B cell (primary cell): ENCODE measurements around the gene RELCH. TPM values are rescaled to one million over a fixed set of nuclear protein-coding genes. Genes with fewer than 3 reads are reported as not detected.

Experiments used
- ATAC-seq: fragments of 200-7000 bp; cut with Tn5 transposase; one replicate; pipeline ENCODE4 v1.10.0; 2021; ENCODE audit warnings: low read depth, mild to moderate bottlenecking, moderate number of reproducible peaks, moderate library complexity
- CTCF ChIA-PET: fragments of 350-600 bp; sonication (Branson Sonifier 250); formaldehyde crosslinking; loops from one replicate; lab custom pipeline; 2021; ENCODE audit warnings: antibody characterized with exemption, inconsistent platforms; lab: Charles Lee
- POLR2A ChIA-PET: fragments of 350-600 bp; sonication (Branson Sonifier 250); formaldehyde crosslinking; loops from one replicate; lab custom pipeline; 2021; ENCODE audit warnings: antibody characterized with exemption; lab: Charles Lee
- DNase-seq: peaks from one replicate; pipeline ENCODE4 v3.0.0; 2013
- H2AFZ ChIP-seq: 2 replicates; pipeline ENCODE4 v1.6.1; 2012; ENCODE audit warnings: mild to moderate bottlenecking, low read depth, low read length; ENCODE audit not compliant: insufficient read depth, poor library complexity, severe bottlenecking
- H3K27ac ChIP-seq, 2 donors: 1 replicate in 1 of 2; 2 replicates in 1 of 2; pipeline ENCODE4 v1.5.1; 2012 to 2013; ENCODE audit warnings: low read length in 2 of 2, mild to moderate bottlenecking in 2 of 2, moderate library complexity in 1 of 2
- H3K27me3 ChIP-seq, 4 experiments: fragments of 200-600 bp in 1 of 4; sonication (generic) in 1 of 4; replicated peaks in 1 of 4; 1 replicate in 2 of 4; 2 replicates in 2 of 4; pipeline versions ENCODE4 v1.6.1 to v1.7.0; 2013 to 2016; ENCODE audit warnings: low read length in 3 of 4, mild to moderate bottlenecking in 2 of 4, mixed read lengths in 1 of 4, moderate library complexity in 1 of 4; ENCODE audit not compliant: insufficient read depth in 4 of 4, control insufficient read depth in 3 of 4; ENCODE audit errors: control extremely low read depth in 1 of 4
- H3K36me3 ChIP-seq, 2 experiments: replicated peaks in 1 of 2; 1 replicate in 1 of 2; 2 replicates in 1 of 2; pipeline versions ENCODE4 v1.6.1 to v1.7.1; 2013; ENCODE audit warnings: low read length in 1 of 2; ENCODE audit not compliant: insufficient read depth in 2 of 2, control insufficient read depth in 1 of 2; ENCODE audit errors: control extremely low read depth in 1 of 2, extremely low read depth in 1 of 2
- H3K4me1 ChIP-seq, 2 donors: fragments of 200-600 bp in 1 of 2; sonication (generic) in 1 of 2; 1 replicate in 1 of 2; 2 replicates in 1 of 2; pipeline versions ENCODE4 v1.5.1 to v1.6.1; 2013 to 2017; ENCODE audit warnings: low read length in 2 of 2; ENCODE audit not compliant: control insufficient read depth in 2 of 2, insufficient read depth in 2 of 2
- H3K4me2 ChIP-seq: replicated peaks from 2 replicates; pipeline ENCODE3; 2012; ENCODE audit warnings: mild to moderate bottlenecking, low read depth, low read length; ENCODE audit not compliant: poor library complexity, severe bottlenecking
- H3K4me3 ChIP-seq, 5 experiments: fragments of 200-600 bp in 1 of 5; sonication (generic) in 1 of 5; 1 replicate in 3 of 5; 2 replicates in 2 of 5; pipeline versions ENCODE4 v1.5.1 to v1.7.0; 2011 to 2016; ENCODE audit warnings: low read length in 4 of 5, mild to moderate bottlenecking in 4 of 5, low read depth in 2 of 5, control low read depth in 1 of 5, moderate library complexity in 1 of 5; ENCODE audit not compliant: insufficient read depth in 1 of 5; ENCODE audit errors: control extremely low read depth in 1 of 5, extremely low read depth in 1 of 5
- H3K79me2 ChIP-seq: fragments of 200-600 bp; sonication (generic); one replicate; pipeline ENCODE4 v1.6.0; 2016; ENCODE audit warnings: low read length; ENCODE audit not compliant: control insufficient read depth, insufficient read depth
- H3K9ac ChIP-seq: fragments of 200-600 bp; sonication (generic); 2 replicates; pipeline ENCODE4 v1.6.1; 2017; ENCODE audit warnings: mild to moderate bottlenecking, low read length, moderate library complexity
- H3K9me3 ChIP-seq, 3 donors: one replicate each; pipeline versions ENCODE4 v1.6.1 to v1.7.1; 2013; ENCODE audit warnings: low read length in 2 of 3; ENCODE audit not compliant: control insufficient read depth in 2 of 3, insufficient read depth in 1 of 3; ENCODE audit errors: control extremely low read depth in 1 of 3
- H4K20me1 ChIP-seq: 2 replicates; pipeline ENCODE4 v1.6.0; 2012; ENCODE audit warnings: mild to moderate bottlenecking, low read length; ENCODE audit not compliant: insufficient read depth, control insufficient read depth, poor library complexity, severe bottlenecking
- H3K27ac Mint-ChIP-seq: one replicate; pipeline ENCODE4 v1.8.0; 2021; ENCODE audit warnings: mixed read lengths
- H3K27me3 Mint-ChIP-seq: one replicate; pipeline ENCODE4 v1.8.0; 2021; ENCODE audit warnings: mixed read lengths
- H3K4me1 Mint-ChIP-seq: one replicate; pipeline ENCODE4 v1.8.0; 2021; ENCODE audit warnings: mixed read lengths
- H3K4me3 Mint-ChIP-seq: one replicate; pipeline ENCODE4 v1.8.0; 2021; ENCODE audit warnings: mixed read lengths
- H3K9me3 Mint-ChIP-seq: one replicate; pipeline ENCODE4 v1.8.0; 2022; ENCODE audit warnings: mixed read lengths; ENCODE audit not compliant: insufficient read depth
- CTCF ChIP-seq: fragments of 200-600 bp; IDR thresholded peaks from one replicate; pipeline ENCODE4 v1.8.0; 2022; ENCODE audit warnings: antibody characterized with exemption, mild to moderate bottlenecking
- EZH2 ChIP-seq: IDR thresholded peaks from 2 replicates; pipeline ENCODE4 v1.6.1; 2012; ENCODE audit warnings: borderline replicate concordance, low read depth, mild to moderate bottlenecking, moderate library complexity, low read length; ENCODE audit not compliant: insufficient read depth, poor library complexity, severe bottlenecking
- WGBS: methylation state at CpG from one replicate; pipeline ENCODE4 v1.1.5; 2013; ENCODE audit warnings: missing lambda C conversion rate; ENCODE audit not compliant: insufficient coverage; 5-methylcytosine and 5-hydroxymethylcytosine counted together
- intact Hi-C: fragments of 100-400 bp; cut with micrococcal nuclease; formaldehyde crosslinking; loops from one replicate; pipeline ENCODE4 v1.10.0; 2022
- polyA plus RNA-seq: library from polyadenylated mRNA; depleted of rRNA; stranded (reverse); fragments of >200 nt; gene quantifications from 2 replicates; pipeline ENCODE4 v1.2.3, GENCODE V29; 2012
- total RNA-seq, 2 donors: library from RNA; stranded (reverse); fragments of 120-200 nt in 1 of 2; gene quantifications; 1 replicate in 1 of 2; 2 replicates in 1 of 2; pipeline versions ENCODE4 v1.2.3 to v1.2.4, GENCODE V29; 2013 to 2022

RELCH gene
- total and polyA plus RNA-seq, 2 donors (not counting 1 experiment from before 2014, with no cell fraction given), result 17.6 to 77.9 TPM

GRCh38 chr18:62239475-62239874 lies 52.4 kb downstream of the RELCH start:
- POLR2A ChIA-PET, result no interaction called here
- no peak for TF ChIP-seq EZH2
- TF ChIP-seq CTCF, result no peak
- no peak overlapping the region for H2AFZ ChIP-seq
- no peaks in the 10 kb centered on the region for H3K9me3 ChIP-seq
- intact Hi-C loops, result loop anchor here (5.0 kb wide), 1 partner anchor 42 kb away; no protein-coding TSS in a partner anchor
- Mint-ChIP-seq H3K27ac (no peak overlapping the region), H3K27me3 (no peaks in the 10 kb centered on the region), H3K9me3 (no peaks in the 10 kb centered on the region), H3K4me3 (no peak overlapping the region), H3K4me1 (peaks cover 2% of the 10 kb centered on the region)
- peaks cover 8 to 10% of the 10 kb centered on the region in 2 experiments for H3K36me3 ChIP-seq
- H3K79me2 ChIP-seq, result no peaks in the 10 kb centered on the region
- H4K20me1 ChIP-seq, result no peaks in the 10 kb centered on the region
- no peak overlapping the region for H3K4me3 ChIP-seq
- H3K9ac ChIP-seq, result no peak overlapping the region
- H3K27ac ChIP-seq, result no peak overlapping the region
- no CpG with 5 or more reads among the region's 3 CpGs for WGBS
- no peak overlapping the region for H3K4me2 ChIP-seq
- no peak for ATAC-seq
- CTCF ChIA-PET, result interaction anchor here (0.6 to 0.7 kb wide), 2 partner anchors 57 to 107 kb away, joined by 3 read pairs; no protein-coding TSS in a partner anchor
- no peaks in the 10 kb centered on the region for H3K27me3 ChIP-seq
- H3K4me1 ChIP-seq, result no peaks in the 10 kb centered on the region
- DNase-seq, result no peak

- Histone ChIP-seq H3K4me1 (no peaks in the 10 kb centered on the region), H3K9ac (no peak overlapping the region), H3K4me2 (no peak overlapping the region), H3K27me3 (no peaks in the 10 kb centered on the region), H3K36me3 (peaks cover 6 to 13% of the 10 kb centered on the region in 2 experiments), H3K9me3 (no peaks in the 10 kb centered on the region), H3K4me3 (no peak overlapping the region), H2AFZ (no peak overlapping the region), H3K79me2 (no peaks in the 10 kb centered on the region), H4K20me1 (no peaks in the 10 kb centered on the region), H3K27ac (no peak overlapping the region)
- DNase-seq (no peak), ATAC-seq (no peak)
- Mint-ChIP-seq H3K4me1 (no peaks in the 10 kb centered on the region), H3K27me3 (no peaks in the 10 kb centered on the region), H3K9me3 (no peaks in the 10 kb centered on the region), H3K4me3 (no peak overlapping the region), H3K27ac (no peak overlapping the region)
- POLR2A ChIA-PET, result no interaction called here
- no CpG with 5 or more reads among the region's 1 CpG for WGBS
- intact Hi-C loops, result no loop called here
- CTCF ChIA-PET, result interaction anchor here (1.2 kb wide), 1 partner anchor 13 kb away, joined by 4 read pairs; no protein-coding TSS in a partner anchor
- TF ChIP-seq CTCF (no peak), EZH2 (no peak)
Measured at GRCh38 chr18:62242955-62243354, 55.9 kb downstream of the RELCH start.
